NT2/D1 (cell line): ENCODE results near the gene CCDC88C.

Experiments
- DNase-seq: peaks from one replicate; pipeline ENCODE4 v3.0.0-alpha.2; 2011; ENCODE audit warnings: low read depth, low spot score
- H3K27me3 ChIP-seq: 2 replicates; pipeline ENCODE4 v1.6.0; 2011; ENCODE audit warnings: mild to moderate bottlenecking; ENCODE audit not compliant: insufficient read length, insufficient read depth
- H3K36me3 ChIP-seq: 2 replicates; pipeline ENCODE4 v1.6.1; 2011; ENCODE audit warnings: mild to moderate bottlenecking, low read length, mixed read lengths; ENCODE audit not compliant: insufficient read depth, insufficient read length
- H3K4me1 ChIP-seq: 2 replicates; pipeline ENCODE4 v1.5.1; 2011; ENCODE audit not compliant: insufficient read depth, insufficient read length
- H3K4me3 ChIP-seq: 2 replicates; pipeline ENCODE4 v1.5.1; 2011; ENCODE audit warnings: low read depth; ENCODE audit not compliant: insufficient read length
- H3K9ac ChIP-seq: 2 replicates; pipeline ENCODE4 v1.6.0; 2011; ENCODE audit warnings: low read depth; ENCODE audit not compliant: insufficient read length
- H3K9me3 ChIP-seq: 2 replicates; pipeline ENCODE4 v1.5.1; 2011; ENCODE audit warnings: mild to moderate bottlenecking, low read length; ENCODE audit not compliant: insufficient read depth
- SUZ12 ChIP-seq: IDR thresholded peaks from 2 replicates; pipeline ENCODE4 v1.6.1; 2011; ENCODE audit not compliant: insufficient read length, insufficient read depth; ENCODE audit errors: extremely low read depth
- YY1 ChIP-seq: IDR thresholded peaks from 2 replicates; pipeline ENCODE4 v1.6.1; 2011; ENCODE audit not compliant: insufficient read length, insufficient read depth
- ZNF274 ChIP-seq: IDR thresholded peaks from 2 replicates; pipeline ENCODE4 v1.6.1; 2011; ENCODE audit warnings: mild to moderate bottlenecking, low read depth, low read length

Gene CCDC88C

DNA sequence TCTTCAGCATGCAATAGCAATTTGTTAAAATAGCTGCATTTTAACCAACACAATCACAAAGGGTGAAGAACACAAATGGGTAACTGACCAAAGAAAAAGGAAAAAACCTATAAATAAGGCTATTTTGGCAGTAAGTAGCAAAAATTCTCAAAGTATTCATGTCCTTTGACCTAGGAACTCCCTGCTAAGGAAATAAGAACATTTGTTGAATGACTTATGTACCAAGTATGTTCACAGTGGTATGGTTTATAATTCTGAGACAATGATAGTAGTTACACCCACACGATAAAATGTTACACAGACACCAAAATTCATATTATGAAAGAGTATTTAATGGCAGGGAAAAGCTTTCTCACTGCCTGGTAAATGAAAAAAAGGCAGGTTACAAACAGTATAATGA is 16.9 kb downstream of the CCDC88C start:
- H3K27me3 ChIP-seq, result no peaks in the 10 kb centered on the region
- peaks cover 9% of the 10 kb centered on the region for H3K4me1 ChIP-seq
- no peak for DNase-seq
- no peaks in the 10 kb centered on the region for H3K36me3 ChIP-seq
- H3K4me3 ChIP-seq, result no peak overlapping the region
- H3K9me3 ChIP-seq, result no peaks in the 10 kb centered on the region
- H3K9ac ChIP-seq, result no peak overlapping the region
- no peak for TF ChIP-seq YY1
- TF ChIP-seq ZNF274, result no peak
- no peak for TF ChIP-seq SUZ12

DNA sequence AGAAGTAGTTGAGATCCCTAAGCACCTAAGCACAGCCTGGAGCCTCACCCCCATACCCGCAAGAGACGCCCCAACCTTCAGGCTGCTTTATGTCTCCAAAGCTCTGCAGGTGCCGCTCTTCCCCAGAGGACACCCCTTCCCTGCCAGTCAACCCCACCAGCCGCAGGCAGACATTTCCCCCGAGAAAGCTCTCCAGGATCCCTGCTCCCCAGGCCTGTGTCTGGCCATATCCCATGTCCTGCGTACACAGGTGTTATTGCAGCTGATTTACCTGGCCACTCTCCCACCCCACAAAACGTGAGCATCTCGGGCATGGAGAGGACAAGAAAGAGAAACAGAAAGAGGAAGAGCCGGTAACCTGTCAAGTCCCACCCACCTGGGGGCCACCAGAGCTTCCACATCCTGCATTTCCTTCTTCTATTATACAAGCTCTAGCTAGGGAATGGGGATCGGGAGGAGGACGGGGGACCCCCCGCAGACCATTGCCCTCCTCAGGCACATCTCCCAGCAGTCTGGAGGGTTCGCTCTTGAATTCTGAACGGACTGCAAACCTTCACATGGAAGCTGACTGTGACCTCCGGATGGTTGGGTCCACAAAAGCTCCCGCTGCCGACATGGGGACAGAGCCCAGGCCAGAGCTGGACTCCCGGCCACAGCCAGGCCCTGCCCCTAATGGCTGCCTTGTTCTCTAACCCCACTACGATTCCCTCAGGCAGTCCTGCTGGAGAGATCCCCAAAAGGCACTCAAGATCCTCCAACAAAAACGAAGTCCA is 17.6 kb downstream of the CCDC88C start:
- Histone ChIP-seq H3K4me1 (peaks cover 14% of the 10 kb centered on the region), H3K36me3 (no peaks in the 10 kb centered on the region), H3K4me3 (no peak overlapping the region), H3K9me3 (no peaks in the 10 kb centered on the region), H3K27me3 (no peaks in the 10 kb centered on the region), H3K9ac (no peak overlapping the region)
- TF ChIP-seq SUZ12 (no peak), ZNF274 (no peak), YY1 (no peak)
- no peak for DNase-seq

DNA sequence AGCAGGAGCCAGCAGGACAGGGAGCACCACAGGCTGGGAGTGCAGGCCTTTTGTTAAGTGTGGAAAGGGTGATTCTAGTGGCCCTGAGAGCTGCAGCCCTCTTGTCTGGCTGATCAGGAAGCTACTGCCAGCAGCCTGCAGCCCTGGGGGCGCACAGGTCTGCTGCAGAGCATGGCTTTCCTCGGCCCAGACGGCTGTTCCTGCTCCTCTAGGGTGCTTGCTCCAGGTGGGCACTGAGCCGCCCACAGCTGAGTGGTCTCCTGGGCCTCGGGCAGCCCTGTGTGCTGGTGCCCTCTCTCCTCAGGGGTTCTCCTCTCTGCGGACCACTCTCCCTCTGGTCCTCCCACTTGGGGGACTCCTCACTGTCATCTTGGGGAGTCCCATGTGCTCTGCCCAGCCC is 18.9 kb downstream of the CCDC88C start:
- Histone ChIP-seq H3K9me3 (peaks cover 6% of the 10 kb centered on the region; the same call in 1 of the 2 replicates), H3K4me3 (no peak overlapping the region), H3K4me1 (peaks cover 11% of the 10 kb centered on the region), H3K27me3 (no peaks in the 10 kb centered on the region), H3K36me3 (no peaks in the 10 kb centered on the region), H3K9ac (no peak overlapping the region)
- no peak for DNase-seq
- TF ChIP-seq ZNF274, result no peak
- TF ChIP-seq SUZ12, result no peak
- no peak for TF ChIP-seq YY1

DNA sequence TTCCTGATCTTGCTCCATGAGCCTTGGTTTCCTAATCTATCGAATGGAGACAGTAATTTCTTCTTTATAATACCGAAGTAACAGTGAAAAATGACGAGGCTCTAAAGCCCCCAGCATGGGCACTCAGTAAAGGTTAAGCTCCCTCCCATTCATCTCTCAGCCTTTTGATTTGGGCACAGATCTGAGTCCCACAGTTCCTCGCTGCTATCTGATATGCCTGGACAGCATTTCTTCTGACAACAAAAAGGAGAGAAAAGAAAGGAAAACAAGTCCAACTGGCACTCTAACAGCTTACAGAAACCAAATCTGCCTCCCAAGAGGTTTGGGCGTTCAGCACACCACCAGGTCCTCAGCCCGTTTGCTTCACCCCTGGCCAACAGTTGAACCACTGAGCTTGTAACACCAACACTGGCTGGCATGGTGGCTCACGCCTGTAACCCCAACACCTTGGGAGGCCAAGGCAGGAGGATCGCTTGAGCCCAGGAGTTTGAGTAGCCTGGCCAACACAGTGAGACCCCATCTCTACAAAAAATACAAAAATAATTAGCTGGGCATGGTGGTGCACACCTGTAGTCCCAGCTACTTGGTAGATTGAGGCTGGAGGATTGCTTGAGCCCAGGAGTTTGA is 19.5 kb downstream of the CCDC88C start:
- H3K27me3 ChIP-seq, result no peaks in the 10 kb centered on the region
- no peak overlapping the region for H3K4me3 ChIP-seq
- TF ChIP-seq YY1 (no peak), ZNF274 (no peak), SUZ12 (no peak)
- H3K4me1 ChIP-seq, result peaks cover 11% of the 10 kb centered on the region
- peaks cover 6% of the 10 kb centered on the region; the same call in 1 of the 2 replicates for H3K9me3 ChIP-seq
- H3K9ac ChIP-seq, result no peak overlapping the region
- no peaks in the 10 kb centered on the region for H3K36me3 ChIP-seq
- DNase-seq, result no peak

DNA sequence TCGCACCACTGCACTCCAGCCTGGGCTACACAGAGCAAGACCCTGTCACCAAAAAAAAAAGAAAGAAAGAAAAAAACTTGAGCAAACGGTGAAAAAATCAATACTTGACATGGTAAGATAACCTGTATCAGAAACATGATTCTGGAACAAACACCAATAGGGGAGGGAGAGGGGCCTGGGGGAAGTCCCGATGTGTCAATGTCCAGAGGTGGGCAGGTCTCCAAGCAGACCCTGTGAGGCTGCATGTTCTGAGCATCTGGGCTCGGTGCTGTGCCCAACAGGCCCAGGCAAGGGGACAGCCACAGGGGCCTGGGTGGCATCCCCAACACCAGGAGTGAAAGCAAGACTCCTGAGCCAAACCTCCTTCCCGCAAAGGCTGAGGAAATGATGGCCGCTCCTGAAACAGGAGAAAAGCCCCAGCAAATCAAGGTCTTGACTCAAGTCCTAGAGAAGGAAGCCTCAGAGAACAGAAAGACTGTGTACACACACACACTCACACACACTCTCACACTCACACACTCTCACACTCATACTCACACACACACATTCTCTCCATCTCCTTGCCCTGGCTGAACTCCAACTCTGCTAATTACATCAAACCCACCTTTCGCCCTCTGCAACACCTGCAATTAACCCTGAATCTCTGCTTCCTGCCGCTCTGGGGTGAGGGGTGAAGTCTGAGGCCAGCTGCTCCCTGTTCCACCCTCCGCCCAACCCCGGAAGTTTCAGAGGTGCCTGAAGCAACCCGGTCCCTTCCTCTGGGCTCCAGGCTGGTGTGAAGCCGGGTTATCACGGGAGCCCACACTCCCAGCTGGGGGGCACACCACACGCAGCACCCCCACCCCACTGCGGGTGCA is 20.4 kb downstream of the CCDC88C start:
- no peak overlapping the region for H3K9ac ChIP-seq
- no peak for DNase-seq
- no peak overlapping the region for H3K4me3 ChIP-seq
- no peaks in the 10 kb centered on the region for H3K36me3 ChIP-seq
- H3K4me1 ChIP-seq, result peaks cover 11% of the 10 kb centered on the region
- peaks cover 6% of the 10 kb centered on the region; the same call in 1 of the 2 replicates for H3K9me3 ChIP-seq
- H3K27me3 ChIP-seq, result no peaks in the 10 kb centered on the region
- TF ChIP-seq YY1 (no peak), ZNF274 (no peak), SUZ12 (no peak)

DNA sequence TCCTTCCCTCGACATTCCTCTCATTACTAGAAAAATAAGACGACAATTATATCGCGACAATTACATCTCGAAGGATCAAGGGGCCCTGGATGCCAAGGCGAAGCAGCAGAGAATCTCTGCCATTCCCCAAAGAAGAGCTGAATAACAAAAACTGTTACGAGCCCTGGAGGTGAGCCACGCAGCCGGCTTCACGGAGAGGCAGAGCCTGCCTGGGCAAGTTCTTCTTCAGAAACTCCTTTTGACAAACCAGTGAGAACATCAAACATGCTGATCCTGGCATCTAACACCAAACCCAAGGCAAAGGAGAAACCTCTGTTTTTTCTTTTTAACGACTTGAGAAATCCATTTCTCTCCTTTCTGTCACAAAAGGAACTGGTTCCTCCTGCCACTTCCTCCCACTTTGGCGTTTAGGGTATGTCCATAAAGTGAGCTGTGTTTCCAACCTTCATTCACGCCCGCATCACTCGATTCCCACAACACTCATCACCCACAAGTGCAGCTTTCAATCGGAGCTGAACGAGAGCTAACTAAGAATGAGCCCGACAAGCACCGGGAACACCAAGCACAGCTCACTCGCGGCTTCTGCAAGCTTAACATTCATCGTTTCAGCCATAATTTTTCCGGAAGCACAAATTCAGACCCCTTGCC is 21.5 kb downstream of the CCDC88C start:
- H3K4me3 ChIP-seq, result no peak overlapping the region
- DNase-seq, result no peak
- H3K4me1 ChIP-seq, result peaks cover 11% of the 10 kb centered on the region

DNA sequence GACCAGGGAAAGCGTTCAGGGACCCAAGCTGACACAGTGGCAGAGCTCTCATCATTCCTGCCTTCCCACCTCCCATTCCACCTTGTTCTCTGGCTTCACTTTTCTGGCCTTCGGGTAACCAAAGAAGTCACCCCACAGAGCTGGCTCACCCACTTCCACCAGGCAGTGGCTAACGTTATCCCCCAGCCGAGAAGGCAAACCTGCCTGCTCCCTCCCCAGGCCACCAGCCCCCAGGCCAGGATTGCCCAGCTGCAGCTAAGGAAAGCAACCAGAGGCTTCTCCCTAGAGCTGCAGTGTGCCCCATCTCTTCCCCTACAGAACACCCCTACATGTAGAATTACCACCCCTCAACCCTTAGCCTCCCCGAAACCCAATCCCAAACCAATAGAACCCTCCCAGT is 22.2 kb downstream of the CCDC88C start:
- H3K9me3 ChIP-seq, result peaks cover 6% of the 10 kb centered on the region; the same call in 1 of the 2 replicates
- no peak overlapping the region for H3K4me3 ChIP-seq
- H3K36me3 ChIP-seq, result no peaks in the 10 kb centered on the region
- no peak for DNase-seq
- peaks cover 11% of the 10 kb centered on the region for H3K4me1 ChIP-seq
- TF ChIP-seq SUZ12 (no peak), YY1 (no peak), ZNF274 (no peak)
- no peak overlapping the region for H3K9ac ChIP-seq
- no peaks in the 10 kb centered on the region for H3K27me3 ChIP-seq

More for the DNA sequence above, 21.5 kb downstream of the CCDC88C start:
- Histone ChIP-seq H3K9me3 (peaks cover 6% of the 10 kb centered on the region; the same call in 1 of the 2 replicates), H3K27me3 (no peaks in the 10 kb centered on the region), H3K36me3 (no peaks in the 10 kb centered on the region), H3K9ac (no peak overlapping the region)
- TF ChIP-seq SUZ12 (no peak), ZNF274 (no peak), YY1 (no peak)
